MM.1S (cell line): ENCODE measurements around the gene MICU2.

Experiments
- CTCF ChIP-seq: fragments of 300-600 bp; sonication (generic); IDR thresholded peaks from 2 replicates; pipeline ENCODE4 v1.5.1; 2016; ENCODE audit warnings: antibody characterized with exemption, low read length, mixed read lengths
- EZH2phosphoT487 ChIP-seq: fragments of 300-600 bp; sonication (generic); IDR thresholded peaks from 2 replicates; pipeline ENCODE4 v1.6.1; 2018; ENCODE audit warnings: antibody characterized with exemption, low read length

GRCh38 chr13:21620861-21621260, 16.9 kb upstream of the MICU2 start:
- TF ChIP-seq CTCF (no peak), EZH2phosphoT487 (no peak)
